Mucosa of rectum (tissue), 2 donors: ENCODE data around the gene NFYC.

Experiments used
- H3K27ac ChIP-seq, 2 donors: one replicate each; pipeline ENCODE4 v1.7.0; 2013; ENCODE audit warnings: inconsistent platforms in 2 of 2, low read depth in 2 of 2, low read length in 2 of 2
- H3K27me3 ChIP-seq, 2 donors: one replicate each; pipeline ENCODE4 v1.7.0; 2013; ENCODE audit warnings: low read length in 2 of 2; ENCODE audit not compliant: control insufficient read depth in 2 of 2, insufficient read depth in 2 of 2
- H3K36me3 ChIP-seq, 2 donors: one replicate each; pipeline ENCODE4 v1.7.0; 2013; ENCODE audit warnings: low read length in 2 of 2; ENCODE audit not compliant: control insufficient read depth in 2 of 2, insufficient read depth in 2 of 2
- H3K4me1 ChIP-seq, 2 donors: one replicate each; pipeline ENCODE4 v1.7.0; 2013; ENCODE audit warnings: low read length in 2 of 2, mild to moderate bottlenecking in 1 of 2; ENCODE audit not compliant: control insufficient read depth in 2 of 2, insufficient read depth in 2 of 2
- H3K4me3 ChIP-seq, 2 donors: one replicate each; pipeline ENCODE4 v1.7.0; 2013; ENCODE audit warnings: low read length in 2 of 2
- H3K9ac ChIP-seq, 2 donors: one replicate each; pipeline ENCODE4 v1.7.0; 2013; ENCODE audit warnings: low read length in 2 of 2, low read depth in 1 of 2, mild to moderate bottlenecking in 1 of 2
- H3K9me3 ChIP-seq, 2 donors: one replicate each; pipeline ENCODE4 v1.7.0; 2013; ENCODE audit warnings: low read length in 2 of 2; ENCODE audit not compliant: control insufficient read depth in 2 of 2
- donor health status: healthy.
- donor health status: Normal muscosa, but diverticular disease.

NFYC gene

GRCh38 chr1:40768146-40768990 is 76.9 kb downstream of the NFYC start:
- H3K27me3 ChIP-seq: no peaks in the 10 kb centered on the region
- no peaks in the 10 kb centered on the region for H3K9me3 ChIP-seq
- H3K36me3 ChIP-seq: peaks cover 74 to 78% of the 10 kb centered on the region in 2 donors
- no peak overlapping the region for H3K4me3 ChIP-seq
- no peak overlapping the region for H3K27ac ChIP-seq
- no peak overlapping the region for H3K9ac ChIP-seq
- H3K4me1 ChIP-seq: no peaks in the 10 kb centered on the region

GRCh38 chr1:40769815-40770214 is 78.3 kb downstream of the NFYC start:
- Histone ChIP-seq H3K9me3 (no peaks in the 10 kb centered on the region), H3K4me3 (no peak overlapping the region), H3K9ac (no peak overlapping the region), H3K27ac (no peak overlapping the region), H3K4me1 (no peaks in the 10 kb centered on the region), H3K36me3 (peaks cover 61 to 65% of the 10 kb centered on the region in 2 donors), H3K27me3 (no peaks in the 10 kb centered on the region)

GRCh38 chr1:40770296-40771070 is 79.0 kb downstream of the NFYC start:
- no peaks in the 10 kb centered on the region for H3K9me3 ChIP-seq
- H3K4me3 ChIP-seq: no peak overlapping the region
- H3K4me1 ChIP-seq: no peaks in the 10 kb centered on the region
- no peak overlapping the region for H3K9ac ChIP-seq
- H3K27ac ChIP-seq: no peak overlapping the region
- no peaks in the 10 kb centered on the region for H3K27me3 ChIP-seq
- H3K36me3 ChIP-seq: peaks cover 54 to 59% of the 10 kb centered on the region in 2 donors

GRCh38 chr1:40772146-40772955 is 80.8 kb downstream of the NFYC start:
- no peak overlapping the region for H3K27ac ChIP-seq
- H3K4me3 ChIP-seq: no peak overlapping the region
- no peaks in the 10 kb centered on the region for H3K4me1 ChIP-seq
- H3K27me3 ChIP-seq: no peaks in the 10 kb centered on the region
- H3K9me3 ChIP-seq: no peaks in the 10 kb centered on the region
- H3K9ac ChIP-seq: no peak overlapping the region
- peaks cover 35 to 48% of the 10 kb centered on the region in 2 donors for H3K36me3 ChIP-seq

GRCh38 chr1:40773748-40774265 is 82.3 kb downstream of the NFYC start:
- no peaks in the 10 kb centered on the region for H3K27me3 ChIP-seq
- no peak overlapping the region for H3K4me3 ChIP-seq
- H3K4me1 ChIP-seq: no peaks in the 10 kb centered on the region
- no peak overlapping the region for H3K27ac ChIP-seq
- peaks cover 27 to 40% of the 10 kb centered on the region in 2 donors for H3K36me3 ChIP-seq
- H3K9ac ChIP-seq: no peak overlapping the region
- H3K9me3 ChIP-seq: no peaks in the 10 kb centered on the region

GRCh38 chr1:40774266-40774998 is 82.9 kb downstream of the NFYC start:
- no peaks in the 10 kb centered on the region for H3K4me1 ChIP-seq
- H3K9ac ChIP-seq: no peak overlapping the region
- no peaks in the 10 kb centered on the region for H3K9me3 ChIP-seq
- no peak overlapping the region for H3K4me3 ChIP-seq
- no peak overlapping the region for H3K27ac ChIP-seq
- H3K27me3 ChIP-seq: no peaks in the 10 kb centered on the region
- H3K36me3 ChIP-seq: peaks cover 21 to 34% of the 10 kb centered on the region in 2 donors

GRCh38 chr1:40776236-40777072 is 85.0 kb downstream of the NFYC start:
- H3K4me3 ChIP-seq: no peak overlapping the region
- H3K27me3 ChIP-seq: no peaks in the 10 kb centered on the region
- H3K9me3 ChIP-seq: no peaks in the 10 kb centered on the region
- no peak overlapping the region for H3K9ac ChIP-seq
- H3K27ac ChIP-seq: no peak overlapping the region
- H3K4me1 ChIP-seq: peaks cover 0 to 3% of the 10 kb centered on the region in 2 donors
- peaks cover 5 to 15% of the 10 kb centered on the region in 2 donors for H3K36me3 ChIP-seq

GRCh38 chr1:40777224-40777970 is 85.9 kb downstream of the NFYC start:
- Histone ChIP-seq H3K36me3 (peaks cover 0 to 9% of the 10 kb centered on the region in 2 donors), H3K9me3 (no peaks in the 10 kb centered on the region), H3K27me3 (no peaks in the 10 kb centered on the region), H3K4me1 (peaks cover 0 to 10% of the 10 kb centered on the region in 2 donors), H3K27ac (no peak overlapping the region), H3K9ac (no peak overlapping the region), H3K4me3 (no peak overlapping the region)
